Measurements from ENCODE around the gene C22orf39.

C22orf39 gene

GRCh38 chr22:19447330-19448075, at the start of gene C22orf39:
Gene C22orf39 (minus strand): TSS chr22:19447711. CDS start chr22:19447688, 23 bp downstream.
- DNase-seq (ENCODE audit: low read depth in 2 of 2), result peak; percentile 73 to 77

GRCh38 chr22:19497245-19497644, 49.7 kb upstream of the C22orf39 start:
- DNase-seq (ENCODE audit: low read depth in 2 of 2), result no peak

- no peak for DNase-seq (ENCODE audit: low read depth in 2 of 2)
Observed at GRCh38 chr22:19496324-19496630, 48.8 kb upstream of the C22orf39 start.

GRCh38 chr22:19495562-19496323, 48.2 kb upstream of the C22orf39 start:
- no peak for DNase-seq (ENCODE audit: low read depth in 2 of 2)

- no peak for DNase-seq (ENCODE audit: low read depth in 2 of 2)
Observed at GRCh38 chr22:19494676-19495173, 47.2 kb upstream of the C22orf39 start.

- no peak for DNase-seq (ENCODE audit: low read depth in 2 of 2)
Observed at GRCh38 chr22:19494001-19494560, 46.6 kb upstream of the C22orf39 start.

- no peak for DNase-seq (ENCODE audit: low read depth in 2 of 2)
Observed at GRCh38 chr22:19492504-19493174, 45.1 kb upstream of the C22orf39 start.

- no peak for DNase-seq (ENCODE audit: low read depth in 2 of 2)
Observed at GRCh38 chr22:19490628-19491230, 43.2 kb upstream of the C22orf39 start.

- no peak for DNase-seq (ENCODE audit: low read depth in 2 of 2)
Observed at GRCh38 chr22:19488884-19489843, 41.7 kb upstream of the C22orf39 start.

- no peak for DNase-seq (ENCODE audit: low read depth in 2 of 2)
Observed at GRCh38 chr22:19488285-19488684, 40.8 kb upstream of the C22orf39 start.

- no peak for DNase-seq (ENCODE audit: low read depth in 2 of 2)
Observed at GRCh38 chr22:19483481-19484244, 36.2 kb upstream of the C22orf39 start.

- DNase-seq (ENCODE audit: low read depth in 2 of 2), result no peak
Observed at GRCh38 chr22:19482297-19482696, 34.8 kb upstream of the C22orf39 start.

- no peak for DNase-seq (ENCODE audit: low read depth in 2 of 2)
Observed at GRCh38 chr22:19480789-19481188, 33.3 kb upstream of the C22orf39 start.

- no peak for DNase-seq (ENCODE audit: low read depth in 2 of 2)
Observed at GRCh38 chr22:19480173-19480568, 32.7 kb upstream of the C22orf39 start.

GRCh38 chr22:19479355-19480172, 32.1 kb upstream of the C22orf39 start, which contains the start of gene CDC45:
Gene CDC45 (plus strand): TSS chr22:19479920. CDS start chr22:19479969, 49 bp downstream.
- peak; percentile 81 to 85 for DNase-seq (ENCODE audit: low read depth in 2 of 2)

GRCh38 chr22:19478901-19479354, 31.4 kb upstream of the C22orf39 start, which contains the start of gene UFD1:
Gene UFD1 (minus strand): TSS chr22:19479193. CDS start chr22:19479085, 108 bp downstream.
- DNase-seq (ENCODE audit: low read depth in 2 of 2), result peak; percentile 53 to 61

GRCh38 chr22:19478045-19478900, 30.8 kb upstream of the C22orf39 start:
- DNase-seq (ENCODE audit: low read depth in 2 of 2), result no peak
